Natural killer cell (primary cell): ENCODE measurements around the gene ISCA1. TPM values are rescaled to one million over a fixed set of nuclear protein-coding genes. Genes with fewer than 3 reads are reported as not detected.
A peak's percentile ranks its signal among the peaks of the same experiment; 100 is the strongest.

Source experiments
- ATAC-seq, 3 donors: fragments of 150-1000 bp in 2 of 3; fragments of 200-7000 bp in 1 of 3; cut with Tn5 transposase; 1 replicate in 1 of 3; 2 replicates in 2 of 3; pipeline ENCODE4 v1.10.0; 2021; ENCODE audit warnings: mild to moderate bottlenecking in 2 of 3, moderate library complexity in 2 of 3
- DNase-seq, 2 donors: peaks; one replicate each; pipeline versions ENCODE4 v3.0.0 to v3.0.0-alpha.2; 2013 to 2021; ENCODE audit warnings: mixed read lengths in 1 of 2
- H3K27ac ChIP-seq: one replicate; pipeline ENCODE4 v1.5.1; 2013; ENCODE audit warnings: mild to moderate bottlenecking, low read length
- H3K27me3 ChIP-seq: one replicate; pipeline ENCODE4 v1.6.1; 2013; ENCODE audit warnings: low read length; ENCODE audit not compliant: control insufficient read depth, insufficient read depth
- H3K36me3 ChIP-seq: one replicate; pipeline ENCODE4 v1.6.1; 2013; ENCODE audit warnings: low read length; ENCODE audit not compliant: control insufficient read depth, insufficient read depth
- H3K4me1 ChIP-seq: one replicate; pipeline ENCODE4 v1.6.1; 2013; ENCODE audit warnings: low read length; ENCODE audit not compliant: control insufficient read depth, insufficient read depth
- H3K4me3 ChIP-seq: one replicate; pipeline ENCODE4 v1.5.1; 2013; ENCODE audit warnings: low read length
- H3K9me3 ChIP-seq: one replicate; pipeline ENCODE4 v1.6.1; 2013; ENCODE audit warnings: low read length; ENCODE audit not compliant: control insufficient read depth, insufficient read depth
- H3K27ac Mint-ChIP-seq, 2 donors: one replicate each; pipeline ENCODE4 v1.8.0; 2022; ENCODE audit warnings: mild to moderate bottlenecking in 2 of 2, mixed read lengths in 2 of 2, moderate library complexity in 1 of 2
- H3K27me3 Mint-ChIP-seq, 2 donors: one replicate each; pipeline ENCODE4 v1.8.0; 2022; ENCODE audit warnings: low read depth in 2 of 2, mixed read lengths in 2 of 2
- H3K36me3 Mint-ChIP-seq: one replicate; pipeline ENCODE4 v1.8.0; 2022; ENCODE audit warnings: mixed read lengths
- H3K4me1 Mint-ChIP-seq, 2 donors: one replicate each; pipeline ENCODE4 v1.8.0; 2022; ENCODE audit warnings: mixed read lengths in 2 of 2
- H3K4me3 Mint-ChIP-seq: one replicate; pipeline ENCODE4 v1.8.0; 2022; ENCODE audit warnings: mild to moderate bottlenecking, moderate library complexity, mixed read lengths
- H3K9me3 Mint-ChIP-seq, 2 donors: one replicate each; pipeline ENCODE4 v1.8.0; 2022; ENCODE audit warnings: mixed read lengths in 2 of 2
- CTCF ChIP-seq: fragments of 200-600 bp; IDR thresholded peaks from one replicate; pipeline ENCODE4 v1.8.0; 2022; ENCODE audit warnings: antibody characterized with exemption
- WGBS: methylation state at CpG from one replicate; pipeline ENCODE4 v1.1.7; 2013; ENCODE audit warnings: missing lambda C conversion rate; ENCODE audit not compliant: insufficient coverage; 5-methylcytosine and 5-hydroxymethylcytosine counted together
- intact Hi-C: fragments of 100-400 bp; cut with micrococcal nuclease; formaldehyde crosslinking; loops from one replicate; pipeline ENCODE4 v1.14.2; 2022
- total RNA-seq, 4 donors: library from RNA; stranded (reverse); fragments of 120-200 nt in 1 of 4; gene quantifications; one replicate each; pipeline versions ENCODE4 v1.2.3 to v1.2.4, GENCODE V29; 2013 to 2022

The ISCA1 gene
- total RNA-seq, 3 donors from 2014 or later (not counting 1 experiment from before 2014, with no cell fraction given), result 57.3 to 67.6 (median 63.4) TPM

GRCh38 chr9:86308687-86309086, 26.3 kb upstream of the ISCA1 start:
- no peak overlapping the region for H3K4me3 ChIP-seq
- ATAC-seq (no peak), DNase-seq (no peak)
- no CpG with 5 or more reads among the region's 1 CpG for WGBS
- TF ChIP-seq CTCF, result no peak
- peak overlapping the region in 1 of 2 donors; percentile 68 for H3K27ac Mint-ChIP-seq
- H3K9me3 ChIP-seq, result no peaks in the 10 kb centered on the region
- H3K27me3 ChIP-seq, result no peaks in the 10 kb centered on the region
- no peak overlapping the region for H3K27ac ChIP-seq
- H3K4me1 ChIP-seq, result no peaks in the 10 kb centered on the region
- no peaks in the 10 kb centered on the region for H3K27me3 Mint-ChIP-seq
- H3K4me1 Mint-ChIP-seq, result peaks cover 15 to 25% of the 10 kb centered on the region in 2 donors
- no peaks in the 10 kb centered on the region for H3K9me3 Mint-ChIP-seq
- peaks cover 83% of the 10 kb centered on the region for H3K36me3 ChIP-seq
- intact Hi-C loops, result no loop called here
- H3K4me3 Mint-ChIP-seq, result no peak overlapping the region
- peaks cover 17% of the 10 kb centered on the region for H3K36me3 Mint-ChIP-seq

GRCh38 chr9:86304236-86304730, 21.9 kb upstream of the ISCA1 start:
- H3K27ac Mint-ChIP-seq, result peak overlapping the region; percentile 43 to 57
- H3K27me3 Mint-ChIP-seq, result no peaks in the 10 kb centered on the region
- TF ChIP-seq CTCF, result no peak
- H3K4me3 Mint-ChIP-seq, result no peak overlapping the region
- no peaks in the 10 kb centered on the region for H3K9me3 ChIP-seq
- H3K36me3 ChIP-seq, result peaks cover 97% of the 10 kb centered on the region
- no peak for DNase-seq
- H3K27ac ChIP-seq, result no peak overlapping the region
- H3K27me3 ChIP-seq, result no peaks in the 10 kb centered on the region
- WGBS, result 54% methylated on average over 2 of the region's 3 CpGs
- H3K36me3 Mint-ChIP-seq, result peaks cover 21% of the 10 kb centered on the region
- no peak for ATAC-seq
- intact Hi-C loops, result no loop called here
- no peaks in the 10 kb centered on the region for H3K4me1 ChIP-seq
- H3K4me3 ChIP-seq, result no peak overlapping the region
- H3K9me3 Mint-ChIP-seq, result no peaks in the 10 kb centered on the region
- peaks cover 10 to 25% of the 10 kb centered on the region in 2 donors for H3K4me1 Mint-ChIP-seq

GRCh38 chr9:86303316-86303975, 21.1 kb upstream of the ISCA1 start:
- WGBS, result 79% methylated on average over 4 of the region's 4 CpGs
- Histone ChIP-seq H3K27ac (no peak overlapping the region), H3K27me3 (no peaks in the 10 kb centered on the region), H3K4me1 (no peaks in the 10 kb centered on the region), H3K36me3 (peaks cover 97% of the 10 kb centered on the region), H3K9me3 (no peaks in the 10 kb centered on the region), H3K4me3 (no peak overlapping the region)
- H3K27me3 Mint-ChIP-seq, result no peaks in the 10 kb centered on the region
- peaks cover 10 to 25% of the 10 kb centered on the region in 2 donors for H3K4me1 Mint-ChIP-seq
- no peaks in the 10 kb centered on the region for H3K9me3 Mint-ChIP-seq
- TF ChIP-seq CTCF, result no peak
- intact Hi-C loops, result no loop called here
- ATAC-seq (no peak), DNase-seq (peak in 1 of 2 donors; percentile 57)
- peaks cover 23% of the 10 kb centered on the region for H3K36me3 Mint-ChIP-seq
- peak overlapping the region; percentile 43 to 57 for H3K27ac Mint-ChIP-seq
- no peak overlapping the region for H3K4me3 Mint-ChIP-seq
